Tongue (tissue), 2 donors: Measurements from ENCODE around the gene ASIC5. TPM values are rescaled to one million over a fixed set of nuclear protein-coding genes. Genes with fewer than 3 reads are reported as not detected.

ENCODE experiments used
- DNase-seq: peaks from one replicate; pipeline ENCODE4 v3.0.0-alpha.2; 2015
- total RNA-seq: library from RNA; depleted of rRNA; stranded (reverse); fragments of >200 nt; gene quantifications from one replicate; pipeline ENCODE4 v1.2.3, GENCODE V29; 2014

ASIC5 gene
- total RNA-seq, 1 donor from 2014 or later, result not detected

DNA sequence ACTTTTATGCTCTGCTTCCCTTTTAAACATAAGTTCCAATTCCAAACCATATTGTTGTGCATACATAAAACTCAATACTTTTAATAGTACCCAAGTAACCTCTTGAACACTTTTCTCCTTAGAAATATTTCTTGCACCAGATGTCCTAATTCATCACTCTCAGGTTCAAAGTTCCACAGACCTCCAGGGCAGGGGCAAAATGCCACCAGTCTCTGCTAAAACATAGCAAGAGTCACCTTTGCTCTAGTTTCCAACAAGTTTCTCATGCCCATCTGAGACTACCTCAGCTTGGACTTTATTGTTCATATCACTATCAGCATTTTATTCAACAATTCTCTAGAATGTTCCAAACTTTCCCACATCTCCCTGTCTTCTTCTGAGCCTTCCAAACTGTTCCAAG lies 13.7 kb upstream of the ASIC5 start:
- no peak for DNase-seq

DNA sequence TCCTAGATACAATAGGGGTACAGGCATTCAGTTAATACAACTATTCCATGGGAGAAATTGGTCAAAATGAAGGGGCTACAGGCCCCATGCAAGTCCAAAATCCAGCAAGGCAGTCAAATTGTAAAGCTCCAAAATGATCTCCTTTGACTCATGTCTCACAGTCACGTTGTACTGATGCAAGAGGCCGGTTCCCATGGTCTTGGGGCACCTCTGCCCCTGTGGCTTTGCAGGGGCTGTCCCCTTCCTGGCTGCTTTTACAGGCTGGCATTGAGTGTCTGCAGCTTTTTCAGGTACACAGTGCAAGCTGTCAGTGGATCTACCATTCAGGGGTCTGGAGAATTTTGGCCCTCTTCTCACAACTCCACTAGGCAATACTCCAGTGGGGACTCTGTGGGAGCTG lies 12.5 kb upstream of the ASIC5 start:
- DNase-seq, result no peak

DNA sequence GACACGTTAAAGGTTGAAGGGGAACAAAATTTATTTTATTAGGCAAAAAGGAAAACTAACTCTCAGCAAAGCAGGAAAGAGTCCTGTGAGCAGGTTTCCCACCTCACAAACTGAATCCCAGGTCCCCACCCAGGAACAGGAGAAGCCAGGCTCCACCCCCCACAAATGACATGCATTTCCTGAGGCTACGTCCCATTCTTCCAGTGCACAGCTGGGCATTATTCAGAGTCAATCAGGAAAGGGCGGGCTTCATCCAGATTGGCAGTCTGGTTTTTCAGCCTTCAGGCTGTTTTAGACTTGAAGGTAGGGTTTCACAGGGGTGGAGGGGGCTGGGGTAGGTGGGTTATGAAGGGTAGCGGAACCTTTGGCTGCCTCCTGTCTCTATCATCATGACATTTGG lies 11.9 kb upstream of the ASIC5 start:
- DNase-seq, result no peak

DNA sequence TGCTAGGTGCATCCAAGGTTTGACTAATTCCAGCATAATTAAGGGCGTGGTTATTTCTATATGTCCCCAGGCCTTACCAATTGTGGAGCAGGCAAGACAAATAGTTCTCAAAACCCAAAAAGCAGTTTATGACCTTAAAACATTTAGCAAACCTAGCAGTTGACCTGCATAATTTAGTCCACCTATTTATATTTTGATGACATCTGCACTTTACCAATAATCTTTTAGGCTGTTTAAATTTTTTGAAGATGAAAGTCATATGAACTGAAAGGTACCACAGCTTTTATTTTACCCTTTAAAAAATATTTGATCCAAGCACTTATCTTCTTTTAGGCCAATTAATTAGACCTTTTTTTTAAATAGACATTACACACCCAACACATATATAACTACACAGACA lies 9.8 kb upstream of the ASIC5 start:
- DNase-seq, result no peak

DNA sequence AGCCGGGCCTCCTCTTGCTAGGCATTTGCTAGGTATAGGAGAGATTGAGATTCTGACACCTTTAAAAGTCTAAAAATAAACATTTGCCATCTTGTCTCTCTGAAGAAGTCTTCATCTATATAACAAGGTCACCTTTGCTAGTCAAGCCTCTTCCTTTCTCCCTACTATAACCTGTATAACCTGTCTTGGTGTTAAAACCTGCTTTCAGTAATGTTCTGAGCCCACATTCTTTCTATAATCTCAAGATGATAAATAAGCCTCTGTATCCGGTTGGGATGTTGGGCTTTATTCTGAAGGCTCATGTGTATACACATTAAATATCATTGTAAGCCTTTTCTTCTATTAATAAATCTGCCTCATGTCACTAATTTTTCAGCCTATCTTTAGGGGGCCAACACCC lies 10.2 kb downstream of the ASIC5 start:
- DNase-seq, result peak; percentile 45

DNA sequence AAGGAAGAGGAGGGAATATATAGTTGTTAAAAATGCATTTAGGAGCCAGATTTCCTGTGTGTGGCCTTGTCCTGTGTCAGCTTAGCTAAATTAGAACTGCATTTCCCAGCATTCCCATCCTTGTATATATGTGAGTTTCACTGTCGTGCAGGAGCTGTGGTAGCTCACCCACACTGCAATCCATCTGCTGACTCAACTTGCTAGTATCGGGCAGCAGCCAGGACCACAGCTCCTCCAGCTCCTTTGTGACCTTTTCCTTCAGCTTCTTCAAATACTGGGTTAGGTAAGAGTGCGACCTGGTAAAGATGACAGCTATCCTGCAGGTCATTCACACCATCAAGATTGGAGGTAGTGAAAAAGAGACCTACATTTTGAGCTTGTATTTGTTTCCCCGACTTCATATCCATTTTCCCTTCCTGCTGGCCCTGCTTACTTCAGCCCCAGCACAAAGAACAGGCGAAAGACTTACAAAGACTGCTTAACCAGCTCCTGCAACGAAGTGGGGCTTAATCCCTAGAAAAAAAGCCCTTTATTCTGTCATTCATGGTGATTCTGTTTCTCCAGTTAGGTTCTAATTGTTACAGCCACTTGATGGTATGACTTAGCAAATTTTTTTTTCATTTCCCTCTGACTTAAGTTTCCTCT lies 11.4 kb downstream of the ASIC5 start:
- no peak for DNase-seq

DNA sequence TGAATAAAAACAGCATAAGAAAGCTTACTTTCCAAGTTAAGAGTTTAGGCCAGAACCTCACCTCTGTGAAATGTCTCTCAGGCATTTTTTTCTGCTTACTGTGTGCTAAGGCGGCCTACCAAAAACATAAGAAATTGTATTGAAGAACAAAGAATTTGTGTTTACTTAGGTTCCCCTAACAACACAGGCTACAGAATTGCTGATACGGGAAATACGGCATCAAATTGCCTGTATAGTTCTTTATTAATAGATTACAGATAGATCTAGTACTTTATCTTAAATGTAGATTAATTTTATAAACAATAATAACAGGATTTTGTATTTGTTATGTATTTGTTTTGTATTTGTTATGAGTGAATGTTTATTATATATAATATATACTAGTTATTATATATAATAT lies 12.9 kb downstream of the ASIC5 start:
- no peak for DNase-seq

DNA sequence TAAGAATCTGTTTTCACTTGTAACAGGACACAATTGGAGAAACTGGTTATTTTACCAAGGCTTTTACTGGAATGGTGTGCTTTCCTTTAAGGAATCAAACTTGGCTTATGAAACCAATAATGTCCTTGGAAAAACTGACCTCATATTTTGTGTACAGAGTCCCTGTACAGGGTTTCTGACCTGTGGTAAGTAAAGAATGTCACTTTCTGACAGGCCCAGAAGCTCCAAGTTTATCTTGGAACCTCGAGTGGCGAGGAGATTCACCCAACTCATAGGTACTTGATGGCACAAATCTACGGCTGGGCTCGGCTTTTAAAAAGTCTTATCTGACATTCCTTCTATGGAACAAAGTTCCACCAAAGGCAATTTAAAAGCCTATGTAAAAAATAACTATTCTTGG lies 17.0 kb downstream of the ASIC5 start:
- no peak for DNase-seq

DNA sequence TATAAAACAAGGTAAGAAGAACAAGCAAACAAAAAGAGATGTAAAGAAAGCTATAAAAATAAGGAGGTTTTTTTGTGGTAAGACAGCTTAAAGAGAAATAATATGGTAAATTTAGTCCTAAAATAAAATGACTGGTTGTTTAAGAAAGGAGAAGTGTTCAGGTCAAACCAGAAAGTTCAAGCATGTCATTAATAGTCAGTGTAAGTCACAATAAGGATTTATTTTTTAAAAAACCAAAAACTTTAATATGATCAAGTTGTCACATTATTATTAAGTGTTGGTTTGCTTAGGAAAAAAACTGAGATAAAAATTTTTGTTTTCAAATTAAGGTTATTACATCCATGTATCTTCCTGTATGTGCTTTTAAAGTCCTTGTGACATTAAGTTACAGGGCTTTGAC lies 19.1 kb downstream of the ASIC5 start:
- DNase-seq, result no peak

DNA sequence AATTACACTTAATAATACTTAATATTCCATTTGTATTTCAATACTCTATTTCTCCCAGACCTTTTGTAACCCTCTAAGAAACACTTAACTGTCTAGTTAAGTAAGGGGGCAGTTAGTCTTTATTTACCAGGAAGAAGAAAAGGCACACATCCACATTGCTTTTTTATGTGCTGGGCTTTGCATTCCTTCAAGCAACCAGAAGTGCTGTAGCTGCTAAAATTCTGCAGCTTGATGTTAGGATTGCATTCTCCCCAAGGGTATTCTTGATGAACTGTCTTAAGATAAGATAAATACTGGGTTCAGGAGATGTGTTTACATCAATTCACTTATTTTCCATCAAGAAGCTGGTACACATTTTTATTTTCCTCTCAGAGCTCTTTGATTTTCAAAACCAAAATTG lies 24.0 kb downstream of the ASIC5 start:
- no peak for DNase-seq

DNA sequence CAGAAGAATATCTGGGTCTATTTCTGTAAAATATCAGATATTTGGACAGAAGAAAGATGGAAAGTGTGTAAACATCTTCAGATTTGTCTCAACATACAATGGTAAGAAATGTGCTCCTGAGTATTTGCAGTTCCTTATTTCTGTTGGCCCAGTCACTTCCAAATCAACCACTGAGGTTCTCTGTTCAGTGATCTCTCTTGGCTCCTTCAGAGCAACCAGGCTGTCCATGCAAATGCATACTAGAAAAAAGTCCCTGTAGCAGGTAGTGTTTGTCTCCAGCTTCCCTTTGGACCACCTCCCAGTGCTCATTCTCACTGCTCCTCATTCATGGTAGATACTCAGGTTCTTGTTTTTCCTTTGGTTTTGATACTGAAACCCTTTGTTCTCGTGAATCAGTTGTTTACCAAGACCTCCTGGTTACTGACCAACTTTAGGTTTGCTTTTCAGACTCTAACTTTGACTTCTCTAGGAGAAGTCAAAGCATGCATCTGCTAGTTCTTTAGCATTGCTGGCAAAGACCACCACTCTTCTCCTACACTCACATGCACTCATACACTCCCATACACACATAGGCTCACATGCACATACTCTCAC lies 28.8 kb downstream of the ASIC5 start:
- no peak for DNase-seq

DNA sequence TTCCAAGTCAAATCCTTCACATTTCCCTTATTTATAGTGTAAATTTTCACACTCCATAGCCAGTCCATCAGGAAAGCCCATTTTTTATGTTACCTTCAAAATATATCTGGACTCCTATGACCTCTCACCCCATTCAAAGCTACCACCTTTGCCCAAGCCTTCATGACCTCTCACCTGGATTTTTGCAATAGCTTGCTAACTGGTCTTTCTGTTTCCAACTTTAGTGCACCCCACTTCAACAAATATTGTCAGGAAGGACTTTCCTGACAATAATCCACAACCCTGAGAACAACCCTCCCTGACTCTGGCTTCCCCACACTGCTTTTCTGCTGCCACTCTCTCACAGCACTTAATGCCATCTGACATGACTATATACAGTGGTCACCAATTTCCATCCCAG lies 33.4 kb downstream of the ASIC5 start:
- no peak for DNase-seq

DNA sequence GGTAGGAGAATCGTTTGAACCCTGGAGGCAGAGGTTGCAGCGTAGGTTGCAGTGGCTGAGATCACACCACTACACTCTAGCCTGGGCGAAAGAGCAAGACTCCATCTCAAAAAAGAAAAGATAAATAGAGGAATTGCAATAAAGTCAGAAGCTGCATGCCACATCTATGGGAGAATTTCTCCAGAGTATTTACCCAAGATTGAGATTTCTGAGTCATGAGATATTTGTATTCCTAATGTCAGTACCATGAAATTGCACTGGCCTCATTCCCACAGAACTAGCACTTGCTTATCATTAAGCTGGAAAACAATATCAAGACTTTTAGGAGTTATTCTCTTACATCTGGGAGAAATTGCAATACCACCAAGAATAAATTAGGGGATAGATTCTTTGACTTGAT lies 37.4 kb downstream of the ASIC5 start:
- no peak for DNase-seq

DNA sequence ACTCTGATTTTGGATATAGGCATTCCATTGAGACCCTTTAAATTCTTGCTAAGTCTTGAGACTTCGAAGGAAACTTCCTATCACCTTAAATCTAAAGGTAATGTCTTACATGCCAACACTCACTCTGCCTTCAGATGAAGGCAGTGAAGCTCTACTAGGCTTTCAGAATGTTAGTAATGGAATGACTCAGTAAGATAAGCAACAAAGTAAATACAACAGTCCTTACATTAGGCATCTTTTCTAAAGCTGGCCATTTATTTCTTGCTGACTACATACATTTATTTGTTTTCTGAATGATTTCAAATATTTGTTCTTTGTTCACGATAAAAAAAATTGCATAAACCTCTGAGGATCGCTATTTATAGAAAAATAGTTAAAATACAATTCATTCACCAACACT lies 43.5 kb downstream of the ASIC5 start:
- no peak for DNase-seq

DNA sequence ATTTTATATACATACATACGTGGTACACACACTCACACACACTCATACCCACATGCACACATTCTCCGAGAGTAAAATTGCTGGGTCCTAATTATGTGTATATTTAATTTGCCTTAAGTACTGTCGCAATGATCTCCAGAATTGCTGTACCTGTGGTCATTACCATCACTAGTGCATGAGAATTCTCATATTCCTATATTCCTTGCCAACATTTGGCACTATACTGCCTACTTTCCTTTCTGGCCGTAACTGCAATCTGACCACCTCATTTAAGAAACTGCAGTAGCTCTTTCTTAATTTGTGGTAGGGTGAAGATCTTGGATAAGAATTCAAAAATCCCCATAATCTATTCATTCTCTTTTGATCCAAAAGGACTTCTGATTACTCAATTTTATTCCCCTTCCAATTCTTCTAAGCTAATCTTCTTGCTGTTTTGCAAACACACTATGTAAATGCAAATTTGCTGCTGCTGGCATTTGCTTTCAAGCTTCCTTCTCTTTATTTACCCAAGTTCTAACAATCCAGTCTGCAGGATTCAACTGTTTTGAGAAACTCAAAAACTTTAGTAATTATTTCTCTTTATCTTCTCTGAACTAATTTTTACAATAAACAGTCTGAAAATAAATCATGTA lies 45.1 kb downstream of the ASIC5 start:
- no peak for DNase-seq

DNA sequence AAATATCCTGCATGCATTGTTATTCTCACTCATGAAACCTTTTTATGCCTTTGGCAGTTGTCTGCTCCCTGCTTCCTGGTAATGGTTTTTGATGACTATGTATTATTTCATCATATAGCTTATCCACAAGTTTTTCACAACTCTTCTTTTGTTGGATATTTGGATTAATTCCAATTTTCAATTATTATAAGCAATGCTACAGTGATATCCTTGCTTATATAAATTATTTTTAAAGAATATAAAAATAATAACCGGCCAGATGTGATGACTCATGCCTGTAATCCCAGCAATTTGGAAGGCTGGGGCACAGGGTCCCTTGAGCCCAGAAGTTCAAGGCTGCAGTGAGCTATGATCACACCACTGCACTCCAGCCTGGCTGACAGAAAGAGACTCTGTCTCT lies 47.0 kb downstream of the ASIC5 start:
- DNase-seq, result no peak

DNA sequence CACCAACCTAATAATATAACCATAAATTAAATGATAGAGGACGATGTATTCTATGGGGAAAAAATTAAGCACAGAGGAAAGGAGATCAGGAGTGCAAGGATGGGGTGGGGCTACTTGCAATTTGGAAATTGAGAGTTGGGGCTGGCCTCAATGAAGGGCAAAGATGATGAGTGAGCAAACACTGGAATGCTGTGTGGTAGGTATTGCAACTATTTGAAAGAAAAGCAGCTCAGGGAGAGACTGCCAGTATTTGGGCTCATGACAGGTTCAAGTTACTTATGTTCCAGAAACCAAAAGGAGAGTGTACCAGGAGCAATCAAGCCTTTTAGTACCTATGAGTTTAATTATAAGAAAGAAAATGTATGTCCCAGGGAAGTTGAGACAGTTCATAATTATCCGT lies 47.4 kb downstream of the ASIC5 start:
- DNase-seq, result no peak

DNA sequence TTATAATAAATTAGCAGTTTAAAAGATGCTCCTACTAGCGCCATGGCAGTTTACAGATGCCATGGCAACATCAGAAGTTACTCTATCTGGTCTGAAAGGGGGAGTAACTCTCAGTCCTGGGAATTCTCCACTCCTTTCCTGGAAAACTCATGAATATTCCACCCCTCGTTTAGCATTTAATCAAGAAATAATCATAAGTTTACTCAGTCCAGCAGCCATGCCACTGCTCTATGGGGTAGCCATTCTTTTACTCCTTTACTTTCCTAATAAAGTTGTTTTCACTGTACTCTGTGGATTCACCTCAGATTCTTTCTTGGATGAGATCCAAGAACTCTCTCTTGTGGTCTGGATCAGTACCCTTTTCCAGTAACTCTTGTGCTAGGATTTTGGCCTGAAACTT lies 55.0 kb downstream of the ASIC5 start:
- DNase-seq, result no peak

DNA sequence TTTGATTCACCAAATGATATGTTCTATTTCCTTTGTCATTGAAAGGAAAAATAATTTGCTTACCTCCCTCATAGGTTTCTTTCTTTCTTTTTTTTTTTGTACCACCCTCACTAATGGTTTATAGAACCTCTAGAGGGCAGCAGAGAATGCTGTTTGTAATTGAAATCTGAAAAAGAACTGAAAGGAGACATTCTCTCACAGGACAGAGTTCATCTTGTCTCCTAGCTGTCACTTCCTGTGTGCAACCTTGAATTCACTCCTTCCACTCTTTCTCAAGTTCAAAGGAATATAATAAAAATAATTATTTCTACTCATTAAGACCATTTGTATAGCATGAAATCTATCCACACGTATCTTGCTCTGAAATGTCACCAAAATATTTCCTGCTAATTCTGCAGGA lies 56.2 kb downstream of the ASIC5 start:
- DNase-seq, result peak; percentile 84

DNA sequence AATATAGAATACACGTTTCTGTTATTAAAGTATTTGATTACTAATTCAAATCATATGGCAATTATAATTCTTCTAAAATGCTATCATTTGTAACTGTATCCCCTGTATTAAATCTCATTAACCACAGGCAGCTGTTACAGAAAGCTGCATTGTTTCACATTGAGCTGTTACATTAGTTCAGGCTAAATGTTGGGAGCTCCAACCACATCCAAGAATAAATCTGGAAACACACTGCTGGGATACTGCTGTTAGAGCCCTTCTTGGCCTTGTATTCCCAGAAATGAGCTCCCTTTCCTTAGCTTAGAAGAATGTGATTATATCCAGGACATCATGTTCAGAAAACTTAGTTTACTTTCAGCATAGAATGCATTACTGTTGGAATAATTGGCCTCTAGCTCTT lies 59.1 kb downstream of the ASIC5 start:
- DNase-seq, result peak; percentile 89

DNA sequence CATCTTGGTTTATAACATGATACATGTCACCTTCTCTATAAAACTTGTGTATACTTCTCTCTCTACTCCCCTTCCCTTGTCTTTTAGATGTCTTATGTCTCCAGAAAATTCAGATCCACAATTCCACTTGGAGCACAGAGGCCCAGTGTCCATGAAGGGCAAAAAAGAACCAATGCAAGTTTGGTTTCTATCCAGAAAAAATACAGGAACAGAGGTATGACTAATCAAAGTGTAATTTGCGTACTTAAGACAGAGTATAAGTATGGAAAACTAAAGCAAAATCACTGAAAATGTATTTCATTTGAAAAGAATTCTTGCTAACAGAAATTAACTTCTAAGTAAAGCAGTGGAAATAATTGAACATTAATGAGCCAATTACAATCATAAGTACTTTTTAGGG lies 61.1 kb downstream of the ASIC5 start:
- no peak for DNase-seq

DNA sequence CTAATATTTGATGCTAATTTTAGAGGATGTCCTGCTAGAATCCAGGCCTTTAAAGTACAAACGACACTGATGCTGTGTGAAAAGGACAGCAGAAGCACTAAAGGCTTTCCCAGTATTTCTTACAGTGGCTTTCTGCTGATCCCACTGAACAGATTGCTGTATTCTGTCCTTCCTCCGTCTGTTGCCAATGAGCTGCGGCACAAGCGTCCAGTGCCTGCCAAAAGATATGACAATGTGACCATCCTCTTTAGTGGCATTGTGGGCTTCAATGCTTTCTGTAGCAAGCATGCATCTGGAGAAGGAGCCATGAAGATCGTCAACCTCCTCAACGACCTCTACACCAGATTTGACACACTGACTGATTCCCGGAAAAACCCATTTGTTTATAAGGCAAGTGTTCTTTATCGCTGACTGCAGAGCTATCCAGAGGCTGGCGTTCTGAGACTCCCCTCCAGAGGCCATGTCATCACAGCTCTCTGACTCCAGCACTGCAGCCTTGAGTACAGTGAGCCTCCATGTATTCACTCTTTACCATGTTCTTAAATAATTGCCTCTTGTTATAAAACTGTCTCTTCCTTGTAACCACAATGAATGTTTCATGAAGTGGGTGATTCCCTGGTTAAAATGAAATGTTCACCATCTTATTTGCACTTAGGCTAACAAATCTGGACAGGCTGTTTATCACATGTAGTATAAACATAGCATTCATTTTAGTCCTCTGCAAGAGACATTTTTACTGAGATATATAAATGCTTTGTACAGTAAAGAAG lies 63.7 kb downstream of the ASIC5 start:
- DNase-seq, result no peak

DNA sequence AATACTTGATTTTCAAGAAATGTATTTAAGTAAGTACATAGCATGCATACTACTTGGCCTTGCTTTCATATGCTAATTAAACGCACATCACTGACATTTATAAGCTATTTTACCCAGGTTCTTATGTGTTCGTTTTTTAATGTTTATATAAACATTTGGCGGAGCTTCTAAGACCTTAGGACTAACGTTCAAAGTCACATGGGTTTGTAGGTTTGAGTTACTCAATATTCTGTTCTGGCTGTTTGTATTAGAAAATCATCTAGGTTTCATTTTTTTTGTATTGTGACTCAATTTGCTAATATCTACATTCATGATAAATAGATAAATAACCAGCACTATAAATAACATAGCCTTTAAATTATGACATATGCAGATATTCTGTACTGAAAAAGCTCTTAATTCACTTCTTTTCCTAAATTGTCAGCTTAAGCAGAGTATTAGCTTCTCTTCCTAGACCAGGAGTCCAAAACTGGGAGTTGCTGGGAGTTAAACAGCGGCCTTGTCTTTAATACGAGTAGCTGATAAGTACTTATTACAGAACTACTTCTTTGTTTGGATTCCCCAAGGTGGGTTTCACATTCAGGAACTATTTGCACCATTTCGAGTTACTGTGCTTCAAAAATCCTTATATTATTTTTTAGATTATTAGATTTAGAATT lies 65.3 kb downstream of the ASIC5 start:
- no peak for DNase-seq
